ENCODE measurements around the gene BLMH.

BLMH gene

GRCh38 chr17:30308406-30308805 lies 16.7 kb upstream of the BLMH start:
- Histone ChIP-seq H3K27me3 (ENCODE audit: control insufficient read depth in 5 of 5, insufficient read depth in 4 of 5, low read length in 5 of 5) (no peaks in the 10 kb centered on the region), H3K36me3 (ENCODE audit: control insufficient read depth in 5 of 5, insufficient read depth in 5 of 5, low read length in 5 of 5) (no peaks in the 10 kb centered on the region), H3K27ac (ENCODE audit: low read depth, low read length) (no peak overlapping the region), H3K4me1 (ENCODE audit: control insufficient read depth in 5 of 5, insufficient read depth in 5 of 5, low read length in 5 of 5) (no peaks in the 10 kb centered on the region), H3K9me3 (ENCODE audit: control insufficient read depth in 5 of 5, low read length in 5 of 5) (no peaks in the 10 kb centered on the region), H3K4me3 (ENCODE audit: low read depth in 1 of 5, low read length in 5 of 5) (no peak overlapping the region), H3K9ac (ENCODE audit: low read length in 5 of 5) (no peak overlapping the region)

GRCh38 chr17:30304778-30305177 lies 13.0 kb upstream of the BLMH start:
- peaks cover 0 to 4% (median 0%) of the 10 kb centered on the region in 5 donors for H3K9me3 ChIP-seq (ENCODE audit: control insufficient read depth in 5 of 5, low read length in 5 of 5)
- no peaks in the 10 kb centered on the region for H3K4me1 ChIP-seq (ENCODE audit: control insufficient read depth in 5 of 5, insufficient read depth in 5 of 5, low read length in 5 of 5)
- H3K27me3 ChIP-seq (ENCODE audit: control insufficient read depth in 5 of 5, insufficient read depth in 4 of 5, low read length in 5 of 5), result no peaks in the 10 kb centered on the region
- H3K9ac ChIP-seq (ENCODE audit: low read length in 5 of 5), result no peak overlapping the region
- no peaks in the 10 kb centered on the region for H3K36me3 ChIP-seq (ENCODE audit: control insufficient read depth in 5 of 5, insufficient read depth in 5 of 5, low read length in 5 of 5)
- H3K4me3 ChIP-seq (ENCODE audit: low read depth in 1 of 5, low read length in 5 of 5), result no peak overlapping the region
- no peak overlapping the region for H3K27ac ChIP-seq (ENCODE audit: low read depth, low read length)

- no peak overlapping the region for H3K4me3 ChIP-seq (ENCODE audit: low read depth in 1 of 5, low read length in 5 of 5)
- no peaks in the 10 kb centered on the region for H3K27me3 ChIP-seq (ENCODE audit: control insufficient read depth in 5 of 5, insufficient read depth in 4 of 5, low read length in 5 of 5)
- no peak overlapping the region for H3K9ac ChIP-seq (ENCODE audit: low read length in 5 of 5)
- no peaks in the 10 kb centered on the region for H3K36me3 ChIP-seq (ENCODE audit: control insufficient read depth in 5 of 5, insufficient read depth in 5 of 5, low read length in 5 of 5)
- H3K27ac ChIP-seq (ENCODE audit: low read depth, low read length), result no peak overlapping the region
- H3K4me1 ChIP-seq (ENCODE audit: control insufficient read depth in 5 of 5, insufficient read depth in 5 of 5, low read length in 5 of 5), result no peaks in the 10 kb centered on the region
- H3K9me3 ChIP-seq (ENCODE audit: control insufficient read depth in 5 of 5, low read length in 5 of 5), result peaks cover 0 to 4% (median 0%) of the 10 kb centered on the region in 5 donors
Observed at GRCh38 chr17:30302241-30302640, 10.5 kb upstream of the BLMH start.

GRCh38 chr17:30300818-30301217 lies 9.1 kb upstream of the BLMH start:
- no peak overlapping the region for H3K4me3 ChIP-seq (ENCODE audit: low read depth in 1 of 5, low read length in 5 of 5)
- H3K9me3 ChIP-seq (ENCODE audit: control insufficient read depth in 5 of 5, low read length in 5 of 5), result peaks cover 0 to 4% (median 0%) of the 10 kb centered on the region in 5 donors
- H3K27ac ChIP-seq (ENCODE audit: low read depth, low read length), result no peak overlapping the region
- no peaks in the 10 kb centered on the region for H3K36me3 ChIP-seq (ENCODE audit: control insufficient read depth in 5 of 5, insufficient read depth in 5 of 5, low read length in 5 of 5)
- no peaks in the 10 kb centered on the region for H3K4me1 ChIP-seq (ENCODE audit: control insufficient read depth in 5 of 5, insufficient read depth in 5 of 5, low read length in 5 of 5)
- H3K27me3 ChIP-seq (ENCODE audit: control insufficient read depth in 5 of 5, insufficient read depth in 4 of 5, low read length in 5 of 5), result no peaks in the 10 kb centered on the region
- no peak overlapping the region for H3K9ac ChIP-seq (ENCODE audit: low read length in 5 of 5)

GRCh38 chr17:30299000-30299399 lies 7.3 kb upstream of the BLMH start:
- Histone ChIP-seq H3K9ac (ENCODE audit: low read length in 5 of 5) (no peak overlapping the region), H3K27ac (ENCODE audit: low read depth, low read length) (no peak overlapping the region), H3K4me1 (ENCODE audit: control insufficient read depth in 5 of 5, insufficient read depth in 5 of 5, low read length in 5 of 5) (no peaks in the 10 kb centered on the region), H3K27me3 (ENCODE audit: control insufficient read depth in 5 of 5, insufficient read depth in 4 of 5, low read length in 5 of 5) (no peaks in the 10 kb centered on the region), H3K9me3 (ENCODE audit: control insufficient read depth in 5 of 5, low read length in 5 of 5) (peaks cover 0 to 4% (median 0%) of the 10 kb centered on the region in 5 donors), H3K4me3 (ENCODE audit: low read depth in 1 of 5, low read length in 5 of 5) (no peak overlapping the region), H3K36me3 (ENCODE audit: control insufficient read depth in 5 of 5, insufficient read depth in 5 of 5, low read length in 5 of 5) (no peaks in the 10 kb centered on the region)

GRCh38 chr17:30297715-30298114 lies 6.0 kb upstream of the BLMH start:
- peaks cover 0 to under 1% (median 0%) of the 10 kb centered on the region in 5 donors for H3K4me1 ChIP-seq (ENCODE audit: control insufficient read depth in 5 of 5, insufficient read depth in 5 of 5, low read length in 5 of 5)
- no peaks in the 10 kb centered on the region for H3K27me3 ChIP-seq (ENCODE audit: control insufficient read depth in 5 of 5, insufficient read depth in 4 of 5, low read length in 5 of 5)
- no peak overlapping the region for H3K27ac ChIP-seq (ENCODE audit: low read depth, low read length)
- H3K36me3 ChIP-seq (ENCODE audit: control insufficient read depth in 5 of 5, insufficient read depth in 5 of 5, low read length in 5 of 5), result no peaks in the 10 kb centered on the region
- H3K9ac ChIP-seq (ENCODE audit: low read length in 5 of 5), result no peak overlapping the region
- H3K4me3 ChIP-seq (ENCODE audit: low read depth in 1 of 5, low read length in 5 of 5), result no peak overlapping the region
- peaks cover 0 to 4% (median 0%) of the 10 kb centered on the region in 5 donors for H3K9me3 ChIP-seq (ENCODE audit: control insufficient read depth in 5 of 5, low read length in 5 of 5)

- H3K9me3 ChIP-seq (ENCODE audit: control insufficient read depth in 5 of 5, low read length in 5 of 5), result peaks cover 0 to 4% (median 0%) of the 10 kb centered on the region in 5 donors
- no peak overlapping the region for H3K4me3 ChIP-seq (ENCODE audit: low read depth in 1 of 5, low read length in 5 of 5)
- H3K4me1 ChIP-seq (ENCODE audit: control insufficient read depth in 5 of 5, insufficient read depth in 5 of 5, low read length in 5 of 5), result peaks cover 0 to 8% (median 6%) of the 10 kb centered on the region in 5 donors
- H3K36me3 ChIP-seq (ENCODE audit: control insufficient read depth in 5 of 5, insufficient read depth in 5 of 5, low read length in 5 of 5), result no peaks in the 10 kb centered on the region
- no peaks in the 10 kb centered on the region for H3K27me3 ChIP-seq (ENCODE audit: control insufficient read depth in 5 of 5, insufficient read depth in 4 of 5, low read length in 5 of 5)
- H3K9ac ChIP-seq (ENCODE audit: low read length in 5 of 5), result no peak overlapping the region
- H3K27ac ChIP-seq (ENCODE audit: low read depth, low read length), result no peak overlapping the region
Observed at GRCh38 chr17:30296499-30297080, 4.8 kb upstream of the BLMH start.

GRCh38 chr17:30292286-30292858 lies 628 bp upstream of the BLMH start:
- Histone ChIP-seq H3K9me3 (ENCODE audit: control insufficient read depth in 5 of 5, low read length in 5 of 5) (no peaks in the 10 kb centered on the region), H3K27ac (ENCODE audit: low read depth, low read length) (peak overlapping the region; percentile 66), H3K4me3 (ENCODE audit: low read depth in 1 of 5, low read length in 5 of 5) (peak overlapping the region; percentile 85 to 94 (median 91)), H3K4me1 (ENCODE audit: control insufficient read depth in 5 of 5, insufficient read depth in 5 of 5, low read length in 5 of 5) (peaks cover 0 to 24% (median 19%) of the 10 kb centered on the region in 5 donors), H3K9ac (ENCODE audit: low read length in 5 of 5) (peak overlapping the region; percentile 35 to 83 (median 79)), H3K27me3 (ENCODE audit: control insufficient read depth in 5 of 5, insufficient read depth in 4 of 5, low read length in 5 of 5) (no peaks in the 10 kb centered on the region), H3K36me3 (ENCODE audit: control insufficient read depth in 5 of 5, insufficient read depth in 5 of 5, low read length in 5 of 5) (peaks cover 3 to 6% (median 4%) of the 10 kb centered on the region in 5 donors)

GRCh38 chr17:30290696-30291542 lies 825 bp downstream of the BLMH start:
- H3K9ac ChIP-seq (ENCODE audit: low read length in 5 of 5), result peak overlapping the region; percentile 19 to 94 (median 81)
- peak overlapping the region; percentile 66 for H3K27ac ChIP-seq (ENCODE audit: low read depth, low read length)
- peak overlapping the region; percentile 89 to 94 (median 91) for H3K4me3 ChIP-seq (ENCODE audit: low read depth in 1 of 5, low read length in 5 of 5)
- H3K4me1 ChIP-seq (ENCODE audit: control insufficient read depth in 5 of 5, insufficient read depth in 5 of 5, low read length in 5 of 5), result peaks cover 0 to 24% (median 19%) of the 10 kb centered on the region in 5 donors
- H3K36me3 ChIP-seq (ENCODE audit: control insufficient read depth in 5 of 5, insufficient read depth in 5 of 5, low read length in 5 of 5), result peaks cover 12 to 18% (median 17%) of the 10 kb centered on the region in 5 donors
- H3K9me3 ChIP-seq (ENCODE audit: control insufficient read depth in 5 of 5, low read length in 5 of 5), result no peaks in the 10 kb centered on the region
- H3K27me3 ChIP-seq (ENCODE audit: control insufficient read depth in 5 of 5, insufficient read depth in 4 of 5, low read length in 5 of 5), result no peaks in the 10 kb centered on the region

GRCh38 chr17:30290077-30290476 lies 1.7 kb downstream of the BLMH start:
- H3K36me3 ChIP-seq (ENCODE audit: control insufficient read depth in 5 of 5, insufficient read depth in 5 of 5, low read length in 5 of 5), result peaks cover 20 to 26% (median 25%) of the 10 kb centered on the region in 5 donors
- no peak overlapping the region for H3K27ac ChIP-seq (ENCODE audit: low read depth, low read length)
- no peak overlapping the region for H3K4me3 ChIP-seq (ENCODE audit: low read depth in 1 of 5, low read length in 5 of 5)
- H3K9me3 ChIP-seq (ENCODE audit: control insufficient read depth in 5 of 5, low read length in 5 of 5), result no peaks in the 10 kb centered on the region
- peak overlapping the region in 1 of 5 donors; percentile 81 for H3K9ac ChIP-seq (ENCODE audit: low read length in 5 of 5)
- peaks cover 0 to 24% (median 19%) of the 10 kb centered on the region in 5 donors for H3K4me1 ChIP-seq (ENCODE audit: control insufficient read depth in 5 of 5, insufficient read depth in 5 of 5, low read length in 5 of 5)
- no peaks in the 10 kb centered on the region for H3K27me3 ChIP-seq (ENCODE audit: control insufficient read depth in 5 of 5, insufficient read depth in 4 of 5, low read length in 5 of 5)
